Natural killer cell (primary cell): ENCODE results near the gene TENM3. TPM values are rescaled to one million over a fixed set of nuclear protein-coding genes. Genes with fewer than 3 reads are reported as not detected.

ENCODE experiments used
- ATAC-seq, 3 donors: fragments of 150-1000 bp in 2 of 3; fragments of 200-7000 bp in 1 of 3; cut with Tn5 transposase; 1 replicate in 1 of 3; 2 replicates in 2 of 3; pipeline ENCODE4 v1.10.0; 2021; ENCODE audit warnings: mild to moderate bottlenecking in 2 of 3, moderate library complexity in 2 of 3
- DNase-seq, 2 donors: peaks; one replicate each; pipeline versions ENCODE4 v3.0.0 to v3.0.0-alpha.2; 2013 to 2021; ENCODE audit warnings: mixed read lengths in 1 of 2
- H3K27ac ChIP-seq: one replicate; pipeline ENCODE4 v1.5.1; 2013; ENCODE audit warnings: mild to moderate bottlenecking, low read length
- H3K27me3 ChIP-seq: one replicate; pipeline ENCODE4 v1.6.1; 2013; ENCODE audit warnings: low read length; ENCODE audit not compliant: control insufficient read depth, insufficient read depth
- H3K36me3 ChIP-seq: one replicate; pipeline ENCODE4 v1.6.1; 2013; ENCODE audit warnings: low read length; ENCODE audit not compliant: control insufficient read depth, insufficient read depth
- H3K4me1 ChIP-seq: one replicate; pipeline ENCODE4 v1.6.1; 2013; ENCODE audit warnings: low read length; ENCODE audit not compliant: control insufficient read depth, insufficient read depth
- H3K4me3 ChIP-seq: one replicate; pipeline ENCODE4 v1.5.1; 2013; ENCODE audit warnings: low read length
- H3K9me3 ChIP-seq: one replicate; pipeline ENCODE4 v1.6.1; 2013; ENCODE audit warnings: low read length; ENCODE audit not compliant: control insufficient read depth, insufficient read depth
- H3K27ac Mint-ChIP-seq, 2 donors: one replicate each; pipeline ENCODE4 v1.8.0; 2022; ENCODE audit warnings: mild to moderate bottlenecking in 2 of 2, mixed read lengths in 2 of 2, moderate library complexity in 1 of 2
- H3K27me3 Mint-ChIP-seq, 2 donors: one replicate each; pipeline ENCODE4 v1.8.0; 2022; ENCODE audit warnings: low read depth in 2 of 2, mixed read lengths in 2 of 2
- H3K36me3 Mint-ChIP-seq: one replicate; pipeline ENCODE4 v1.8.0; 2022; ENCODE audit warnings: mixed read lengths
- H3K4me1 Mint-ChIP-seq, 2 donors: one replicate each; pipeline ENCODE4 v1.8.0; 2022; ENCODE audit warnings: mixed read lengths in 2 of 2
- H3K4me3 Mint-ChIP-seq: one replicate; pipeline ENCODE4 v1.8.0; 2022; ENCODE audit warnings: mild to moderate bottlenecking, moderate library complexity, mixed read lengths
- H3K9me3 Mint-ChIP-seq, 2 donors: one replicate each; pipeline ENCODE4 v1.8.0; 2022; ENCODE audit warnings: mixed read lengths in 2 of 2
- WGBS: methylation state at CpG from one replicate; pipeline ENCODE4 v1.1.7; 2013; ENCODE audit warnings: missing lambda C conversion rate; ENCODE audit not compliant: insufficient coverage; 5-methylcytosine and 5-hydroxymethylcytosine counted together
- intact Hi-C: fragments of 100-400 bp; cut with micrococcal nuclease; formaldehyde crosslinking; loops from one replicate; pipeline ENCODE4 v1.14.2; 2022
- total RNA-seq, 4 donors: library from RNA; stranded (reverse); fragments of 120-200 nt in 1 of 4; gene quantifications; one replicate each; pipeline versions ENCODE4 v1.2.3 to v1.2.4, GENCODE V29; 2013 to 2022
- TF ChIP-seq, protein P1 (sequence below): fragments of 200-600 bp; IDR thresholded peaks from one replicate; pipeline ENCODE4 v1.8.0; 2022; ENCODE audit warnings: antibody characterized with exemption

The TENM3 gene
- total RNA-seq, 3 donors from 2014 or later (not counting 1 experiment from before 2014, with no cell fraction given): not detected

DNA sequence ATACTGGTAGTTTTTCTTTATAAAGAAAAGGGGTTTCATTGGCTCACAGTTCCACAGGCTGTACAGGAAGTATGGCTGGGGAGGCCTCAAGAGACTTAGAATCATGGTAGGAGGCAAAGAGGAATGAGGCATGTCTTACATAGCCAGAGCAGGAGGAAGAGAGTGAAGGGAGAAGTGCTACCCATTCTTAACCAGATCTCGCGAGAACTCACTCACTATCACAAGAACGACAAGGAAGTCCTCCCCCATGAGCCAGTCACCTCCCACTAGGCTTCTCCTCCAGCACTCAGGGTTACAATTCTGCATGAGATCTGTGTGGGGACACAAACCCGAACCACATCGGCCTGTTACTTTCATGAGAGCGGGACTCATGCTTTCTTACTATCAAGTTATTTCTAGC lies 240.5 kb downstream of the TENM3 start:
- H3K27ac ChIP-seq: no peak overlapping the region
- H3K4me1 ChIP-seq: no peaks in the 10 kb centered on the region
- no peaks in the 10 kb centered on the region for H3K9me3 ChIP-seq
- H3K27me3 ChIP-seq: no peaks in the 10 kb centered on the region
- Mint-ChIP-seq H3K9me3 (peaks cover 0 to 3% of the 10 kb centered on the region in 2 donors), H3K36me3 (no peaks in the 10 kb centered on the region), H3K4me1 (no peaks in the 10 kb centered on the region), H3K4me3 (no peak overlapping the region), H3K27ac (no peak overlapping the region), H3K27me3 (peaks cover 0 to 4% of the 10 kb centered on the region in 2 donors)
- ATAC-seq: no peak
- TF ChIP-seq, protein P1, sequence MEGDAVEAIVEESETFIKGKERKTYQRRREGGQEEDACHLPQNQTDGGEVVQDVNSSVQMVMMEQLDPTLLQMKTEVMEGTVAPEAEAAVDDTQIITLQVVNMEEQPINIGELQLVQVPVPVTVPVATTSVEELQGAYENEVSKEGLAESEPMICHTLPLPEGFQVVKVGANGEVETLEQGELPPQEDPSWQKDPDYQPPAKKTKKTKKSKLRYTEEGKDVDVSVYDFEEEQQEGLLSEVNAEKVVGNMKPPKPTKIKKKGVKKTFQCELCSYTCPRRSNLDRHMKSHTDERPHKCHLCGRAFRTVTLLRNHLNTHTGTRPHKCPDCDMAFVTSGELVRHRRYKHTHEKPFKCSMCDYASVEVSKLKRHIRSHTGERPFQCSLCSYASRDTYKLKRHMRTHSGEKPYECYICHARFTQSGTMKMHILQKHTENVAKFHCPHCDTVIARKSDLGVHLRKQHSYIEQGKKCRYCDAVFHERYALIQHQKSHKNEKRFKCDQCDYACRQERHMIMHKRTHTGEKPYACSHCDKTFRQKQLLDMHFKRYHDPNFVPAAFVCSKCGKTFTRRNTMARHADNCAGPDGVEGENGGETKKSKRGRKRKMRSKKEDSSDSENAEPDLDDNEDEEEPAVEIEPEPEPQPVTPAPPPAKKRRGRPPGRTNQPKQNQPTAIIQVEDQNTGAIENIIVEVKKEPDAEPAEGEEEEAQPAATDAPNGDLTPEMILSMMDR: no peak
- H3K4me3 ChIP-seq: no peak overlapping the region
- DNase-seq: no peak
- no peaks in the 10 kb centered on the region for H3K36me3 ChIP-seq
- intact Hi-C loops: loop anchor here (2.0 kb wide), 1 partner anchor 319 kb away; no protein-coding TSS in a partner anchor
- 93% methylated on average over 6 of the region's 6 CpGs for WGBS

DNA sequence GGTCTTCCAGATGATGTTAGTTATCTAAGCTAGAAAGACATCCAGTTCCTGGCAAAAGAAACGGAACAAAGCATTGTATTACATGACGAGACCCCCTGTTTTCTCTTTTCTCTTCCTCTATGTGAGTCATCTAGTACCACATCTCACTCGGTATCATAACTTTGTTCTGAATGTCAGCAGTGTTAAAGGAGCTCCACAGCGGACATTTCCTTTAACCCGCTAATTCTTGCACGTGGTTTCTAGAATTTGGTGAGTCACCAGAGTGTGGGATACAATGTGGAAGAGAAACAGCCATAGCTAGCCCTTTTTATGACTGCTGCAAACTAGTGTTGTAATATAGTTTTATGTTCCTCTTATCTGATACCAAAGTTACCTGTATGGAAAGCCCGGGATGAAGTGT lies 243.7 kb downstream of the TENM3 start:
- no peaks in the 10 kb centered on the region for H3K36me3 Mint-ChIP-seq
- no peak for DNase-seq
- 81% methylated on average over 6 of the region's 7 CpGs for WGBS
- TF ChIP-seq, protein P1: no peak
- no peak overlapping the region for H3K4me3 Mint-ChIP-seq
- Histone ChIP-seq H3K4me3 (no peak overlapping the region), H3K36me3 (no peaks in the 10 kb centered on the region), H3K27ac (no peak overlapping the region), H3K4me1 (no peaks in the 10 kb centered on the region), H3K27me3 (no peaks in the 10 kb centered on the region), H3K9me3 (no peaks in the 10 kb centered on the region)
- no peak overlapping the region for H3K27ac Mint-ChIP-seq
- ATAC-seq: no peak
- intact Hi-C loops: no loop called here
- H3K4me1 Mint-ChIP-seq: no peaks in the 10 kb centered on the region
- peaks cover 0 to 3% of the 10 kb centered on the region in 2 donors for H3K9me3 Mint-ChIP-seq
- peaks cover 0 to 7% of the 10 kb centered on the region in 2 donors for H3K27me3 Mint-ChIP-seq

- H3K27ac Mint-ChIP-seq: no peak overlapping the region
- WGBS: 100% methylated on average over 1 of the region's 2 CpGs
Measured at GRCh38 chr4:182488896-182489295, 245.7 kb downstream of the TENM3 start.

DNA sequence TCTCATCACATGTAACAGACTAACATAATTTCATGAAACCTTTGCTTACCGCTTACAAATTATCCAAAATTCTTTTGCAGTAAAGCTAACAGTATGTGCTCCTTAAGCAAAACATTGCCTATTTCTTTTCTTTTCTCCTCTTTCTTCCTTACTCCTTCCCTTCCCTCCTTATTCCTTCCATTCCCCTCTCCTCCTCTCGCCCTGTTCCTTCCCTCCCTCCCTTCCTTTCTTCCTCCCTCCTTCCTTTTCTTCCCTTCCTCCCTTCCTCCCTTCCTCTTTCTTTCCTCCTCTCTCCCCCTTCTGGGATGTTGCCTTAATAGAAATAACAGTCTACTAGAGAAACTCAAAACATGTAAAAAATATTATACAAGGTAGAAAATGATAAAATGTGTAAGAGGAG lies 246.4 kb downstream of the TENM3 start:
- intact Hi-C loops: no loop called here
- Mint-ChIP-seq H3K9me3 (peaks cover 0 to 3% of the 10 kb centered on the region in 2 donors), H3K36me3 (no peaks in the 10 kb centered on the region)

More at GRCh38 chr4:182488896-182489295, 245.7 kb downstream of the TENM3 start:
- Mint-ChIP-seq H3K4me1 (no peaks in the 10 kb centered on the region), H3K27me3 (peaks cover 0 to 7% of the 10 kb centered on the region in 2 donors), H3K9me3 (peaks cover 0 to 3% of the 10 kb centered on the region in 2 donors), H3K4me3 (no peak overlapping the region), H3K36me3 (no peaks in the 10 kb centered on the region)
- no peak for DNase-seq
- ATAC-seq: no peak
- intact Hi-C loops: no loop called here
- H3K4me1 ChIP-seq: no peaks in the 10 kb centered on the region
- no peak overlapping the region for H3K27ac ChIP-seq
- H3K27me3 ChIP-seq: no peaks in the 10 kb centered on the region
- H3K9me3 ChIP-seq: no peaks in the 10 kb centered on the region
- H3K4me3 ChIP-seq: no peak overlapping the region
- no peaks in the 10 kb centered on the region for H3K36me3 ChIP-seq
- TF ChIP-seq, protein P1: no peak

More for the DNA sequence above, 246.4 kb downstream of the TENM3 start:
- Mint-ChIP-seq H3K27ac (no peak overlapping the region), H3K4me1 (no peaks in the 10 kb centered on the region), H3K27me3 (peaks cover 0 to 7% of the 10 kb centered on the region in 2 donors), H3K4me3 (no peak overlapping the region)
- Histone ChIP-seq H3K4me1 (no peaks in the 10 kb centered on the region), H3K27ac (no peak overlapping the region), H3K36me3 (no peaks in the 10 kb centered on the region), H3K27me3 (no peaks in the 10 kb centered on the region), H3K9me3 (no peaks in the 10 kb centered on the region), H3K4me3 (no peak overlapping the region)
- TF ChIP-seq, protein P1: no peak
- ATAC-seq: no peak
- no peak for DNase-seq
- 81% methylated on average over 2 of the region's 2 CpGs for WGBS
